Thyroid gland (tissue), 4 donors: ENCODE measurements around the gene FDXR. TPM values are rescaled to one million over a fixed set of nuclear protein-coding genes. Genes with fewer than 3 reads are reported as not detected.

ENCODE experiments used
- DNase-seq, 2 donors: peaks; one replicate each; pipeline ENCODE4 v3.0.0-alpha.2; 2019
- H3K27ac ChIP-seq, 3 donors: fragments of 200-600 bp; sonication (generic); 1 replicate in 2 of 3; 2 replicates in 1 of 3; pipeline ENCODE4 v1.5.1; 2016 to 2019; ENCODE audit warnings: mild to moderate bottlenecking in 1 of 3, moderate library complexity in 1 of 3
- H3K27me3 ChIP-seq: fragments of 200-600 bp; sonication (generic); one replicate; pipeline ENCODE4 v1.5.1; 2019
- H3K36me3 ChIP-seq, 2 donors: fragments of 200-600 bp; sonication (generic); one replicate each; pipeline ENCODE4 v1.5.1; 2016 to 2019
- H3K4me1 ChIP-seq, 2 donors: fragments of 200-600 bp; sonication (generic); one replicate each; pipeline ENCODE4 v1.5.1; 2017 to 2019
- H3K4me3 ChIP-seq, 3 donors: fragments of 200-600 bp; sonication (generic); replicated peaks in 1 of 3; 1 replicate in 2 of 3; 2 replicates in 1 of 3; pipeline ENCODE4 v1.5.1; 2016; ENCODE audit warnings: mild to moderate bottlenecking in 1 of 3
- H3K9me3 ChIP-seq: fragments of 200-600 bp; sonication (generic); one replicate; pipeline ENCODE4 v1.5.1; 2017
- CTCF ChIP-seq, 6 experiments: fragments of 200-600 bp in 3 of 6; fragments of 450-650 bp in 3 of 6; sonication (generic) in 3 of 6; IDR thresholded peaks; one replicate each; pipeline ENCODE4 v1.5.1; 2016 to 2019; ENCODE audit warnings: antibody characterized with exemption in 6 of 6, mild to moderate bottlenecking in 2 of 6, inconsistent platforms in 1 of 6, moderate library complexity in 1 of 6
- POLR2A ChIP-seq, 2 donors: fragments of 450-650 bp; IDR thresholded peaks; one replicate each; pipeline ENCODE4 v1.6.1; 2017; ENCODE audit warnings: antibody characterized with exemption in 2 of 2, mild to moderate bottlenecking in 2 of 2, moderate library complexity in 1 of 2
- WGBS, 2 donors: methylation state at CpG; one replicate each; pipeline ENCODE4 v1.1.5; 2017; 5-methylcytosine and 5-hydroxymethylcytosine counted together
- intact Hi-C: fragments of 100-400 bp; cut with DNase I; formaldehyde crosslinking; loops from one replicate; pipeline ENCODE4 v1.15.1; 2023
- total RNA-seq, 4 donors: library from RNA; depleted of rRNA; stranded (reverse); fragments of >200 nt; gene quantifications; one replicate each; pipeline ENCODE4 v1.2.3, GENCODE V29; 2016

Gene FDXR
- total RNA-seq, 4 donors from 2014 or later = 5.9 to 18.6 (median 10.2) TPM

- peaks cover 56 to 77% of the 10 kb centered on the region in 2 donors for H3K4me1 ChIP-seq
- no peaks in the 10 kb centered on the region for H3K9me3 ChIP-seq
- intact Hi-C loops = no loop called here
- H3K36me3 ChIP-seq = no peaks in the 10 kb centered on the region
- peak overlapping the region; percentile 87 to 92 (median 91) for H3K27ac ChIP-seq
- 60 to 63% methylated on average over 5 of the region's 5 CpGs for WGBS, 2 donors
- TF ChIP-seq CTCF (IDR thresholded peaks at IDR 0.05) (peak in 2 of 6 experiments; percentile 23 to 26), POLR2A (IDR thresholded peaks at IDR 0.05) (no peak)
- no peaks in the 10 kb centered on the region for H3K27me3 ChIP-seq
- H3K4me3 ChIP-seq = no peak overlapping the region
- peak in 1 of 2 donors; percentile 50 for DNase-seq
Measured at GRCh38 chr17:74814453-74814852, 58.3 kb downstream of the FDXR start.

Other genes with a start within 250 kb of the FDXR start
- gene CD300E, start 249.3 kb downstream of the FDXR start, total RNA-seq = not detected
- not detected for gene CD300LF, start 160.1 kb downstream of the FDXR start, total RNA-seq
- gene RAB37, start 135.7 kb downstream of the FDXR start, total RNA-seq = 1 to 10 TPM in 1 of 4 donors, under 1 TPM in 3; 0.33 to 1.8 (median 0.39) TPM
- 10 to 100 TPM; 21.9 to 63.4 (median 43.8) TPM for gene NHERF1, start 124.4 kb downstream of the FDXR start, total RNA-seq
- gene NAT9, start 96.6 kb downstream of the FDXR start, total RNA-seq = 10 to 100 TPM; 33.1 to 46.5 (median 41.4) TPM
- 100 to 1,000 TPM in 2 of 4 donors, 10 to 100 TPM in 2; 63.4 to 120 (median 94.0) TPM for gene GRIN2C, start 13.1 kb downstream of the FDXR start, total RNA-seq
- gene FADS6, start 20.6 kb upstream of the FDXR start, total RNA-seq = not detected
- gene USH1G, start 50.3 kb upstream of the FDXR start, total RNA-seq = not detected
- gene OTOP2, start 51.3 kb upstream of the FDXR start, total RNA-seq = not detected
- gene OTOP3, start 62.9 kb upstream of the FDXR start, total RNA-seq = not detected
- 10 to 100 TPM; 19.4 to 27.4 (median 21.3) TPM for gene HID1, start 99.8 kb upstream of the FDXR start, total RNA-seq
- 1 to 10 TPM; 2.6 to 9.8 (median 4.2) TPM for gene CDR2L, start 114.6 kb upstream of the FDXR start, total RNA-seq
- 10 to 100 TPM; 37.8 to 55.1 (median 49.7) TPM for gene MRPL58, start 139.7 kb upstream of the FDXR start, total RNA-seq
- gene ATP5PD, start 174.0 kb upstream of the FDXR start, total RNA-seq = 100 to 1,000 TPM; 172 to 408 (median 330) TPM
- gene KCTD2, start 174.2 kb upstream of the FDXR start, total RNA-seq = 10 to 100 TPM; 33.6 to 48.6 (median 41.7) TPM
- gene SLC16A5, start 215.0 kb upstream of the FDXR start, total RNA-seq = 10 to 100 TPM; 24.1 to 40.3 (median 27.6) TPM
- gene ARMC7, start 237.0 kb upstream of the FDXR start, total RNA-seq = 10 to 100 TPM in 2 of 4 donors, 1 to 10 TPM in 2; 8.7 to 13.1 (median 10.5) TPM